GM18907 (cell line): Measurements from ENCODE around the gene MARVELD3.

Source experiments
- ATAC-seq: cut with Tn5 transposase; IDR thresholded peaks from one replicate; pipeline ENCODE4 v1.9.1; 2021; ENCODE audit warnings: mild to moderate bottlenecking, moderate library complexity; ENCODE audit not compliant: unreplicated experiment

The MARVELD3 gene

GRCh38 chr16:71618429-71618828 lies 7.6 kb upstream of the MARVELD3 start:
- no peak for ATAC-seq

GRCh38 chr16:71622088-71622487 lies 3.9 kb upstream of the MARVELD3 start:
- no peak for ATAC-seq

GRCh38 chr16:71623597-71623996 lies 2.4 kb upstream of the MARVELD3 start:
- no peak for ATAC-seq

- ATAC-seq: no peak
These were observed 702 bp upstream of the MARVELD3 start for GRCh38 chr16:71625113-71625850.

GRCh38 chr16:71626858-71627213 lies 852 bp downstream of the MARVELD3 start:
- ATAC-seq: no peak

- ATAC-seq: no peak
These were observed 1.8 kb downstream of the MARVELD3 start for GRCh38 chr16:71627731-71628181.

GRCh38 chr16:71628810-71629209 lies 2.8 kb downstream of the MARVELD3 start:
- ATAC-seq: no peak

- ATAC-seq: no peak
These were observed 3.5 kb downstream of the MARVELD3 start for GRCh38 chr16:71629278-71630016.

GRCh38 chr16:71630808-71631207 lies 4.8 kb downstream of the MARVELD3 start:
- no peak for ATAC-seq

- no peak for ATAC-seq
These were observed 5.8 kb downstream of the MARVELD3 start for GRCh38 chr16:71631776-71632175.

GRCh38 chr16:71635632-71636031 lies 9.6 kb downstream of the MARVELD3 start:
- ATAC-seq: no peak

GRCh38 chr16:71637398-71637797 lies 11.4 kb downstream of the MARVELD3 start:
- no peak for ATAC-seq

- no peak for ATAC-seq
These were observed 19.5 kb downstream of the MARVELD3 start for GRCh38 chr16:71645450-71645849.

- ATAC-seq: no peak
These were observed 21.4 kb downstream of the MARVELD3 start for GRCh38 chr16:71647391-71647790.

- ATAC-seq: no peak
These were observed 22.2 kb downstream of the MARVELD3 start for GRCh38 chr16:71648162-71648561.

GRCh38 chr16:71648921-71649320 lies 22.9 kb downstream of the MARVELD3 start:
- ATAC-seq: no peak

GRCh38 chr16:71649704-71650103 lies 23.7 kb downstream of the MARVELD3 start:
- no peak for ATAC-seq

GRCh38 chr16:71658771-71659170 lies 32.8 kb downstream of the MARVELD3 start:
- ATAC-seq: no peak

- ATAC-seq: no peak
These were observed 33.5 kb downstream of the MARVELD3 start for GRCh38 chr16:71659471-71659870.

- no peak for ATAC-seq
These were observed 40.3 kb downstream of the MARVELD3 start for GRCh38 chr16:71666264-71666663.

- no peak for ATAC-seq
These were observed 41.1 kb downstream of the MARVELD3 start for GRCh38 chr16:71666928-71667707.
